Measurements from ENCODE around the gene MYO18B.
"Not testable (repeated sequence)": the region's sequence is repeated elsewhere in the genome, so short reads cannot be mapped to it uniquely, and the experiment has no call there.

The MYO18B gene

GRCh38 chr22:25942856-25943411 lies 200.9 kb downstream of the MYO18B start:
- DNase-seq (ENCODE audit: low read depth), result no peak

GRCh38 chr22:25950111-25950510 lies 208.1 kb downstream of the MYO18B start:
- DNase-seq (ENCODE audit: low read depth), result no peak

GRCh38 chr22:25953276-25953675 lies 211.3 kb downstream of the MYO18B start:
- DNase-seq (ENCODE audit: low read depth), result no peak

- DNase-seq (ENCODE audit: low read depth), result no peak
Measured at GRCh38 chr22:25953919-25954318, 211.9 kb downstream of the MYO18B start.

GRCh38 chr22:25955323-25955722 lies 213.3 kb downstream of the MYO18B start:
- no peak for DNase-seq (ENCODE audit: low read depth)

- DNase-seq (ENCODE audit: low read depth), result no peak
Measured at GRCh38 chr22:25956801-25957200, 214.8 kb downstream of the MYO18B start.

- DNase-seq (ENCODE audit: low read depth), result no peak
Measured at GRCh38 chr22:25959818-25960774, 218.1 kb downstream of the MYO18B start.

- no peak for DNase-seq (ENCODE audit: low read depth)
Measured at GRCh38 chr22:25961699-25962098, 219.7 kb downstream of the MYO18B start.

- no peak for DNase-seq (ENCODE audit: low read depth)
Measured at GRCh38 chr22:25962711-25963110, 220.7 kb downstream of the MYO18B start.

- DNase-seq (ENCODE audit: low read depth), result no peak
Measured at GRCh38 chr22:25964961-25965730, 223.2 kb downstream of the MYO18B start.

- DNase-seq (ENCODE audit: low read depth), result no peak
Measured at GRCh38 chr22:25966448-25966913, 224.5 kb downstream of the MYO18B start.

- DNase-seq (ENCODE audit: low read depth), result no peak
Measured at GRCh38 chr22:25969286-25969685, 227.3 kb downstream of the MYO18B start.

GRCh38 chr22:25969901-25970300 lies 227.9 kb downstream of the MYO18B start:
- DNase-seq (ENCODE audit: low read depth), result no peak

- DNase-seq (ENCODE audit: low read depth), result no peak
Measured at GRCh38 chr22:25970374-25970911, 228.5 kb downstream of the MYO18B start.

- no peak for DNase-seq (ENCODE audit: low read depth)
Measured at GRCh38 chr22:25970999-25971811, 229.2 kb downstream of the MYO18B start.

GRCh38 chr22:25972397-25972796 lies 230.4 kb downstream of the MYO18B start:
- DNase-seq (ENCODE audit: low read depth), result no peak

- no peak for DNase-seq (ENCODE audit: low read depth)
Measured at GRCh38 chr22:25976356-25976755, 234.4 kb downstream of the MYO18B start.

GRCh38 chr22:25979968-25980367 lies 238.0 kb downstream of the MYO18B start:
- no peak for DNase-seq (ENCODE audit: low read depth)

GRCh38 chr22:25984911-25985310 lies 242.9 kb downstream of the MYO18B start:
- DNase-seq (ENCODE audit: low read depth), result not testable (repeated sequence)

- DNase-seq (ENCODE audit: low read depth), result no peak
Measured at GRCh38 chr22:25987948-25988347, 246.0 kb downstream of the MYO18B start.

GRCh38 chr22:25990940-25991339 lies 249.0 kb downstream of the MYO18B start:
- DNase-seq (ENCODE audit: low read depth), result no peak

Data from activated T-cell treated with anti-CD3 and anti-CD28 coated beads for 1 hour (primary cell).